Measurements from ENCODE around the gene PDZD4. TPM values are rescaled to one million over a fixed set of nuclear protein-coding genes. Genes with fewer than 3 reads are reported as not detected.

Gene PDZD4
- total RNA-seq, 4 donors from 2014 or later: 2.0 to 6.3 (median 3.0) TPM

- Histone ChIP-seq H3K27ac (no peak overlapping the region), H3K4me1 (no peaks in the 10 kb centered on the region), H3K27me3 (no peaks in the 10 kb centered on the region), H3K9me3 (no peaks in the 10 kb centered on the region), H3K36me3 (no peaks in the 10 kb centered on the region), H3K4me3 (no peak overlapping the region)
- TF ChIP-seq CTCF (IDR thresholded peaks at IDR 0.05): no peak
- no peak for DNase-seq (ENCODE audit: low spot score in 2 of 2)
- 69% methylated on average over 8 of the region's 13 CpGs for WGBS
Measured at GRCh38 chrX:153805436-153805835, 24.9 kb downstream of the PDZD4 start.

- TF ChIP-seq CTCF (IDR thresholded peaks at IDR 0.05): no peak
- no peak for TF ChIP-seq EP300 (IDR thresholded peaks at IDR 0.05)
- no peak for TF ChIP-seq POLR2AphosphoS5 (IDR thresholded peaks at IDR 0.05)
- TF ChIP-seq POLR2A (IDR thresholded peaks at IDR 0.05): no peak
- H3K9me3 ChIP-seq: no peaks in the 10 kb centered on the region
- H3K27ac ChIP-seq: no peak overlapping the region
- H3K36me3 ChIP-seq: no peaks in the 10 kb centered on the region
- no peaks in the 10 kb centered on the region for H3K4me1 ChIP-seq
- H3K4me3 ChIP-seq: no peak overlapping the region
- WGBS: 98% methylated on average over 12 of the region's 25 CpGs
- DNase-seq (ENCODE audit: low spot score in 2 of 2): no peak
- H3K27me3 ChIP-seq: no peaks in the 10 kb centered on the region
Measured at GRCh38 chrX:153804621-153805020, 25.7 kb downstream of the PDZD4 start.

- no peak for DNase-seq (ENCODE audit: low spot score in 2 of 2)
- TF ChIP-seq POLR2AphosphoS5 (IDR thresholded peaks at IDR 0.05) (no peak), POLR2A (IDR thresholded peaks at IDR 0.05) (no peak), EP300 (IDR thresholded peaks at IDR 0.05) (no peak), CTCF (IDR thresholded peaks at IDR 0.05) (no peak)
Measured at GRCh38 chrX:153804100-153804595, 26.2 kb downstream of the PDZD4 start.

GRCh38 chrX:153803211-153804099 lies 26.9 kb downstream of the PDZD4 start:
- TF ChIP-seq EP300 (IDR thresholded peaks at IDR 0.05): no peak
- TF ChIP-seq POLR2A (IDR thresholded peaks at IDR 0.05): no peak
- no peak for TF ChIP-seq POLR2AphosphoS5 (IDR thresholded peaks at IDR 0.05)
- no peak for TF ChIP-seq CTCF (IDR thresholded peaks at IDR 0.05)
- Histone ChIP-seq H3K4me1 (no peaks in the 10 kb centered on the region), H3K4me3 (no peak overlapping the region), H3K9me3 (no peaks in the 10 kb centered on the region), H3K27ac (no peak overlapping the region), H3K27me3 (no peaks in the 10 kb centered on the region), H3K36me3 (no peaks in the 10 kb centered on the region)
- WGBS: 94% methylated on average over 59 of the region's 87 CpGs
- no peak for DNase-seq (ENCODE audit: low spot score in 2 of 2)

More at GRCh38 chrX:153804100-153804595, 26.2 kb downstream of the PDZD4 start:
- Histone ChIP-seq H3K27ac (no peak overlapping the region), H3K4me1 (no peaks in the 10 kb centered on the region), H3K4me3 (no peak overlapping the region), H3K9me3 (no peaks in the 10 kb centered on the region), H3K36me3 (no peaks in the 10 kb centered on the region), H3K27me3 (no peaks in the 10 kb centered on the region)
- 98% methylated on average over 10 of the region's 34 CpGs for WGBS

- Histone ChIP-seq H3K27me3 (no peaks in the 10 kb centered on the region), H3K4me1 (no peaks in the 10 kb centered on the region), H3K27ac (no peak overlapping the region), H3K4me3 (no peak overlapping the region), H3K36me3 (peaks cover 9% of the 10 kb centered on the region), H3K9me3 (no peaks in the 10 kb centered on the region)
- WGBS: 78% methylated on average over 12 of the region's 14 CpGs
- TF ChIP-seq POLR2AphosphoS5 (IDR thresholded peaks at IDR 0.05) (no peak), POLR2A (IDR thresholded peaks at IDR 0.05) (no peak), CTCF (IDR thresholded peaks at IDR 0.05) (no peak), EP300 (IDR thresholded peaks at IDR 0.05) (no peak)
- no peak for DNase-seq (ENCODE audit: low spot score in 2 of 2)
Measured at GRCh38 chrX:153802513-153803045, 27.8 kb downstream of the PDZD4 start.
